Right cardiac atrium (tissue), 5 donors: ENCODE data around the gene C8A. TPM values are rescaled to one million over a fixed set of nuclear protein-coding genes. Genes with fewer than 3 reads are reported as not detected.

Source experiments
- ATAC-seq, 2 donors: fragments of 200-7000 bp; cut with Tn5 transposase; one replicate each; pipeline versions ENCODE4 v1.8.0 to v1.9.1; 2020; ENCODE audit warnings: moderate library complexity in 2 of 2, mild to moderate bottlenecking in 1 of 2
- DNase-seq, 3 donors: peaks; one replicate each; pipeline ENCODE4 v3.0.0-alpha.2; 2020
- H3K27ac ChIP-seq: one replicate; pipeline ENCODE4 v1.5.1; 2013; ENCODE audit warnings: mild to moderate bottlenecking, low read length, control low read depth, moderate library complexity
- H3K27me3 ChIP-seq: one replicate; pipeline ENCODE4 v1.6.1; 2013; ENCODE audit not compliant: control insufficient read depth, insufficient read depth
- H3K4me1 ChIP-seq: one replicate; pipeline ENCODE4 v1.6.1; 2013; ENCODE audit warnings: low read length; ENCODE audit not compliant: control insufficient read depth, insufficient read depth
- H3K4me3 ChIP-seq: one replicate; pipeline ENCODE4 v1.5.1; 2013; ENCODE audit warnings: low read length, control low read depth
- H3K9me3 ChIP-seq: one replicate; pipeline ENCODE4 v1.6.1; 2013; ENCODE audit warnings: low read length; ENCODE audit not compliant: control insufficient read depth
- WGBS: extraction: QIAGEN DNeasy Blood & Tissue Kit; methylation state at CpG from one replicate; pipeline ENCODE4 v1.1.7; 2013; 5-methylcytosine and 5-hydroxymethylcytosine counted together
- intact Hi-C, 4 donors: fragments of 100-400 bp; cut with DNase I; formaldehyde crosslinking; loops; one replicate each; pipeline versions ENCODE4 v1.11.0 to v1.14.0; 2022 to 2023
- polyA plus RNA-seq: library from polyadenylated mRNA; stranded (reverse); fragments of 200-250 nt; gene quantifications from one replicate; pipeline ENCODE4 v1.2.3, GENCODE V29; 2013
- total RNA-seq, 4 donors: library from RNA; stranded (reverse); fragmentation: NEBNext Ultra II Directional; extraction: Animal tissue kit (Norgen Biotek cat#: 25700); gene quantifications; one replicate each; pipeline ENCODE4 v1.2.1, GENCODE V29; 2021
- donor health status: healthy with polysubstance abuse.
- donor health status: DM: no; HTN: yes; CAD: no.
- donor health status: DM: no; HTN: no; CAD: no.
- donor health status: DM: no; HTN: yes; CAD: no; lungs with severe emphysema.
- donor health status: DM: yes; HTN: yes; CAD: no.

The C8A gene
- total and polyA plus RNA-seq, 5 donors: not detected

- Histone ChIP-seq H3K27ac (no peak overlapping the region), H3K4me3 (no peak overlapping the region), H3K9me3 (peaks cover 3% of the 10 kb centered on the region), H3K4me1 (no peaks in the 10 kb centered on the region), H3K27me3 (no peaks in the 10 kb centered on the region)
- intact Hi-C loops: loop anchor here in 1 of 4 donors (10.0 kb wide), 1 partner anchor 487 kb away; no protein-coding TSS in a partner anchor
- DNase-seq: no peak
- WGBS: 64% methylated on average over 9 of the region's 9 CpGs
- ATAC-seq: no peak
These were observed 17.2 kb upstream of the C8A start for GRCh38 chr1:56837244-56837939.

- no peaks in the 10 kb centered on the region for H3K27me3 ChIP-seq
- no peak overlapping the region for H3K4me3 ChIP-seq
- WGBS: 67% methylated on average over 3 of the region's 3 CpGs
- no peak for DNase-seq
- no peaks in the 10 kb centered on the region for H3K4me1 ChIP-seq
- H3K9me3 ChIP-seq: peaks cover 3% of the 10 kb centered on the region
- no peak for ATAC-seq
- intact Hi-C loops: loop anchor here in 1 of 4 donors (10.0 kb wide), 1 partner anchor 486 kb away; no protein-coding TSS in a partner anchor
- H3K27ac ChIP-seq: no peak overlapping the region
These were observed 15.8 kb upstream of the C8A start for GRCh38 chr1:56838759-56839158.

GRCh38 chr1:56843544-56843943 lies 11.1 kb upstream of the C8A start:
- Histone ChIP-seq H3K27ac (no peak overlapping the region), H3K4me3 (no peak overlapping the region), H3K27me3 (no peaks in the 10 kb centered on the region), H3K4me1 (no peaks in the 10 kb centered on the region), H3K9me3 (peaks cover 3% of the 10 kb centered on the region)
- intact Hi-C loops: no loop called here
- 86% methylated on average over 3 of the region's 3 CpGs for WGBS
- DNase-seq (no peak), ATAC-seq (no peak)

- Histone ChIP-seq H3K27ac (no peak overlapping the region), H3K4me1 (no peaks in the 10 kb centered on the region), H3K4me3 (no peak overlapping the region), H3K27me3 (no peaks in the 10 kb centered on the region), H3K9me3 (no peaks in the 10 kb centered on the region)
- intact Hi-C loops: no loop called here
- DNase-seq (no peak), ATAC-seq (no peak)
- WGBS: 64% methylated on average over 9 of the region's 9 CpGs
These were observed 10.0 kb upstream of the C8A start for GRCh38 chr1:56844545-56845136.

- WGBS: 82% methylated on average over 3 of the region's 3 CpGs
- Histone ChIP-seq H3K27me3 (no peaks in the 10 kb centered on the region), H3K27ac (no peak overlapping the region), H3K9me3 (no peaks in the 10 kb centered on the region), H3K4me1 (no peaks in the 10 kb centered on the region), H3K4me3 (no peak overlapping the region)
- DNase-seq (no peak), ATAC-seq (no peak)
- intact Hi-C loops: no loop called here
These were observed 9.3 kb upstream of the C8A start for GRCh38 chr1:56845343-56845742.

- Histone ChIP-seq H3K9me3 (no peaks in the 10 kb centered on the region), H3K4me3 (no peak overlapping the region), H3K4me1 (no peaks in the 10 kb centered on the region), H3K27me3 (no peaks in the 10 kb centered on the region), H3K27ac (no peak overlapping the region)
- ATAC-seq (no peak), DNase-seq (no peak)
- WGBS: 74% methylated on average over 7 of the region's 7 CpGs
- intact Hi-C loops: no loop called here
These were observed 4.8 kb upstream of the C8A start for GRCh38 chr1:56849750-56850149.

- DNase-seq: no peak
- 77% methylated on average over 2 of the region's 2 CpGs for WGBS
- H3K4me3 ChIP-seq: no peak overlapping the region
- intact Hi-C loops: no loop called here
- no peak for ATAC-seq
- no peaks in the 10 kb centered on the region for H3K4me1 ChIP-seq
- H3K27ac ChIP-seq: no peak overlapping the region
- no peaks in the 10 kb centered on the region for H3K9me3 ChIP-seq
- H3K27me3 ChIP-seq: no peaks in the 10 kb centered on the region
These were observed 4.2 kb upstream of the C8A start for GRCh38 chr1:56850411-56850810.

- DNase-seq: no peak
- no peaks in the 10 kb centered on the region for H3K4me1 ChIP-seq
- no peaks in the 10 kb centered on the region for H3K27me3 ChIP-seq
- 66% methylated on average over 5 of the region's 5 CpGs for WGBS
- intact Hi-C loops: no loop called here
- ATAC-seq: no peak
- no peaks in the 10 kb centered on the region for H3K9me3 ChIP-seq
- no peak overlapping the region for H3K27ac ChIP-seq
- H3K4me3 ChIP-seq: no peak overlapping the region
These were observed 3.7 kb upstream of the C8A start for GRCh38 chr1:56850922-56851321.

- ATAC-seq: no peak
- H3K27me3 ChIP-seq: no peaks in the 10 kb centered on the region
- H3K9me3 ChIP-seq: no peaks in the 10 kb centered on the region
- H3K4me3 ChIP-seq: no peak overlapping the region
- H3K27ac ChIP-seq: no peak overlapping the region
- intact Hi-C loops: no loop called here
- 45% methylated on average over 1 of the region's 1 CpG for WGBS
- no peaks in the 10 kb centered on the region for H3K4me1 ChIP-seq
- no peak for DNase-seq
These were observed 2.1 kb upstream of the C8A start for GRCh38 chr1:56852476-56852875.

- H3K4me3 ChIP-seq: no peak overlapping the region
- no peaks in the 10 kb centered on the region for H3K4me1 ChIP-seq
- H3K9me3 ChIP-seq: no peaks in the 10 kb centered on the region
- 79% methylated on average over 1 of the region's 1 CpG for WGBS
- intact Hi-C loops: no loop called here
- DNase-seq (no peak), ATAC-seq (no peak)
- H3K27me3 ChIP-seq: no peaks in the 10 kb centered on the region
- H3K27ac ChIP-seq: no peak overlapping the region
These were observed 593 bp downstream of the C8A start for GRCh38 chr1:56855190-56855589.

GRCh38 chr1:56856186-56856585 lies 1.6 kb downstream of the C8A start:
- Histone ChIP-seq H3K9me3 (no peaks in the 10 kb centered on the region), H3K27me3 (no peaks in the 10 kb centered on the region), H3K27ac (no peak overlapping the region), H3K4me3 (no peak overlapping the region), H3K4me1 (no peaks in the 10 kb centered on the region)
- ATAC-seq (no peak), DNase-seq (no peak)
- intact Hi-C loops: no loop called here

GRCh38 chr1:56859287-56859686 lies 4.7 kb downstream of the C8A start:
- Histone ChIP-seq H3K4me1 (no peaks in the 10 kb centered on the region), H3K27ac (no peak overlapping the region), H3K4me3 (no peak overlapping the region), H3K9me3 (no peaks in the 10 kb centered on the region), H3K27me3 (no peaks in the 10 kb centered on the region)
- intact Hi-C loops: no loop called here
- no peak for DNase-seq
- no peak for ATAC-seq
